Measurements from ENCODE around the gene CMTM7.

Gene CMTM7

DNA sequence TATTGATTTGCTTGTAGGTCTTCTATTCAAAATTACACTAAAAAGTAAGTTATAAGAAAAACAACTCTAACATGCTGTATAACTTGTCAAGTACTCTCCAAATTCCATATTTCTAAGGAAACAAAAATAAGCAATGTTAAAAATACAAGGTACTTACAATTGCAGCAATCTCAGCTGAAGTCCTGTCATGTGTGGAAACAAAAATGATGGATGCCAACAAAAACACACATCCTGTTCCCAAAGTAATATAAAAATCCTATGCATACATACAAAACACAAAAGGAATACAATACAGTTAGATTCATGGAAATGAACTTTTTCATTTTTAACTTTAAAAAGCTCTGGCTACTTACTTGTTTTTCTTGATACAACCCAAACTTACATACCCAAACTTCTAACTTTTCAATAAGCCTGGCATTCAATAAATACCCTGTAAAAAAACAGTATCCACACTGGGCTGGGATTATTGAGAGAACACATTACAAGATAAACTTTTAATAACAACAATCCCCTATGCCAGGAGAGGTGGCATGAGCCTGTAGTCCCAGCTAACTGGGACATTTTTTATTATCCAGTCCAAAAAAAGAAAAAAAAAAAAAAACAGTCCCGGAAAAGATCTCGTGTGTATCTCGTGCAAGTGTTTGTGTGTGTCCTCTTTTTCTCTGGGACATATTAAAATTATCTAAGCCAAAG, 96.3 kb downstream of the CMTM7 start:
- Histone ChIP-seq H3K36me3 (ENCODE audit: insufficient read depth, low read length) (no peaks in the 10 kb centered on the region), H3K4me1 (ENCODE audit: insufficient read depth, low read length) (no peaks in the 10 kb centered on the region), H3K9ac (ENCODE audit: low read length) (no peak overlapping the region), H3K27ac (ENCODE audit: low read depth, low read length) (no peak overlapping the region), H3K4me3 (ENCODE audit: low read depth in 1 of 2, low read length in 2 of 2) (no peak overlapping the region), H3K9me3 (ENCODE audit: low read length) (no peaks in the 10 kb centered on the region), H3K27me3 (ENCODE audit: control insufficient read depth in 1 of 2, insufficient read depth in 2 of 2, low read length in 2 of 2) (no peaks in the 10 kb centered on the region)

DNA sequence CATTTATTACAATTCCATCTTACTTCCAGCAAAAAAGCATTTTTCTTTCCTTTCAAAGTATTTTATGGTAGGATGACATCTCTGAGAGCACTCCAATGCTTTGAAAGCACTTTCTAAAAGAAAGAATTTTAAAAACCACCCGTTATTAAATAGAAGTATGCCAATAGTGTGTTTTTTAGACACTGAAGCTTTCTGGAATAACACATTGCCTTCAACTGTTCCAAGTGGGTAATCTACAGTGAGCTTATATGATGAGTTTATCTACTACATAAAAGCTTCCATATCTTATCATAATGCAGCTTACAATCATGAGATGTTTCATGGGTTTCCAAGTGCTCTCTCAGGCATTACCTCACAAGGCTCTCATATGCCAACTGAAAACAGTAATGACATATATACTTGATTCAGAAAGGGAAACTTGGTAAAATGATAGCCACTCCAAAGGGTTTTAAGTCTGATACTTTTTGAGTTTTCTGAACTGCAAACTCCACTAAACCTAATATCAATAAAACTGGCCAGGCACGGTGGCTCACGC, 96.9 kb downstream of the CMTM7 start:
- H3K36me3 ChIP-seq (ENCODE audit: insufficient read depth, low read length) = no peaks in the 10 kb centered on the region
- H3K27ac ChIP-seq (ENCODE audit: low read depth, low read length) = no peak overlapping the region
- no peaks in the 10 kb centered on the region for H3K9me3 ChIP-seq (ENCODE audit: low read length)
- H3K4me3 ChIP-seq (ENCODE audit: low read depth in 1 of 2, low read length in 2 of 2) = no peak overlapping the region
- H3K9ac ChIP-seq (ENCODE audit: low read length) = no peak overlapping the region
- H3K4me1 ChIP-seq (ENCODE audit: insufficient read depth, low read length) = peaks cover 3% of the 10 kb centered on the region
- H3K27me3 ChIP-seq (ENCODE audit: control insufficient read depth in 1 of 2, insufficient read depth in 2 of 2, low read length in 2 of 2) = no peaks in the 10 kb centered on the region

DNA sequence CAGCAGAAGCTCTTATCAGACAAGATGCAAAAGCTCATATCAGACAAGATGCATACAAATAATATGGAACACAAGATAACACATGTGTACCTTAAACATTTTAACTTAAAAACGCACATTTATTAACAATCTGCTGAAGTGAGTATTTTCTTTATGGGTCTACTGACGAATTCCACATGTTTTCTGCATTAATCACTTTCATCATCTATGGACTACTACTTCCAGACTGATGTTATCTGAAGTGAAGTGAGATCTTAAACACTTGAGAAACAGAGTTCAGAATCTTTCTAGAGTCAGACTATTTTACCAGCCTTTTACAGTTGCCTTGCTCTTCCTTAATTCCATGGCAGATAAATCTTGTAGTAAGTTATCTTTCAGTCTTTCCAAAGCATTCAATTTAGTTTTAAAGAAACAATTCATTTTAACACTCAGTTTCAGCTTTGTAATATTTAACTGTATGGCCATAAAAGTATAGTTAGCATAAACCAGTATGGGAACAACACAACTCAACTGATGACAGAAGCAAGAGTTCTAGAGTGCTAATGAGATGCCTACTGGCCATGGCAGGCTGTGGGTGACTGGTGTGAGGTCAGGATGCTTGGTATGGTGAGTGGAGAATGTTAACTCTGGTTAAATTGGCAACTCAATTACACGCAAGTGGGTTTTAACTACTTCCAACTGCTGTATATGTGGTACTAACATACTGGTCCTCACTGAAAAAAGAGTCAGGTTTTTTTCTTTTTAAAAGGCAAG, 101.2 kb downstream of the CMTM7 start:
- H3K36me3 ChIP-seq (ENCODE audit: insufficient read depth, low read length) = no peaks in the 10 kb centered on the region
- H3K27me3 ChIP-seq (ENCODE audit: control insufficient read depth in 1 of 2, insufficient read depth in 2 of 2, low read length in 2 of 2) = no peaks in the 10 kb centered on the region
- H3K4me1 ChIP-seq (ENCODE audit: insufficient read depth, low read length) = peaks cover 12% of the 10 kb centered on the region
- no peaks in the 10 kb centered on the region for H3K9me3 ChIP-seq (ENCODE audit: low read length)
- H3K9ac ChIP-seq (ENCODE audit: low read length) = no peak overlapping the region
- H3K4me3 ChIP-seq (ENCODE audit: low read depth in 1 of 2, low read length in 2 of 2) = no peak overlapping the region
- H3K27ac ChIP-seq (ENCODE audit: low read depth, low read length) = no peak overlapping the region

DNA sequence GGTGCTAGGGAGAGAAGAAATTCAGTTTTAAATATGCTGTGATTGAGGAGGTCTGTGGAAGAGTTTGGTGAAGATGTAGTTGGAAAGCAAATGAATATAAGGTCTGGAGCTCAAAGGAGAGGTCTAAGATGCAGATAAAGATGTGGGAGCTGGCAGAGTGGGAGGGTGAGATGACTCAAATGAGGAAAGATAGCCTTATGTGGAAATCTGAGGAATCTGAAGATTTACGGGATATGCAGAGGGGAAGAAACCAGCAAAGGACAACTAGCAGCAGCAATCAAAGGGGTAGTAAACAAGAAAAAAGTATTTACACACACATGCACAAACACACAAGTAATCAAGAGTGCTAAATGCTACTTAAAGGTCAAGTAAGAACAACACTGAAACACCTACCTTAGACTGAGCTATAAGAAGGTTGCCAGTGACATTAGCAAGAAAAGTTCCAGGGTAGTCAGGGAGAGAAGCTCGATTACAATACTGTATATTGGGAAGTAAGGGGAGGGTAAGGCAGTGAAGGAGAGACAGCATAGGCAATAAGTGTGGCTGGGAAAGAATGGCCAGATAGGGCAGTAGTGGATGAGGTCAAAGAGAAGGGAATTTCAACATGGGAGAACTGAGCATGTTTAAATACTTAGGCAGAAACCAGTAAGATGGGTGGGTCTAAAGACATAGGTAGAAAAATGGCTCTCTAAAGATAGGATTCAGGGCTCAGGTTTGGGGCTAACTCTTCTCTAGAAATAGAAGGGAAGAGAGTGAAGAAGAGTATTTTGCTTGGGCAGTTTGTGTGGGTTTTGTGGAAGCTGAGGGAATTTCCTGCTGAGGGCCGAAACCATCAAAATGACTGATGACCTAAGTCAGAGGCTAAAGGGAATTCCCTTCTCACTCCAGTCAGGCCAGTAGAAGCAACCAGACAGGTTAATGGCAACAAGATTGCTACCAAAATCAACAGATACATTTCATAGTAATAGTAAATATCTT, 102.1 kb downstream of the CMTM7 start:
- Histone ChIP-seq H3K9ac (ENCODE audit: low read length) (no peak overlapping the region), H3K27ac (ENCODE audit: low read depth, low read length) (no peak overlapping the region), H3K4me1 (ENCODE audit: insufficient read depth, low read length) (peaks cover 12% of the 10 kb centered on the region)

DNA sequence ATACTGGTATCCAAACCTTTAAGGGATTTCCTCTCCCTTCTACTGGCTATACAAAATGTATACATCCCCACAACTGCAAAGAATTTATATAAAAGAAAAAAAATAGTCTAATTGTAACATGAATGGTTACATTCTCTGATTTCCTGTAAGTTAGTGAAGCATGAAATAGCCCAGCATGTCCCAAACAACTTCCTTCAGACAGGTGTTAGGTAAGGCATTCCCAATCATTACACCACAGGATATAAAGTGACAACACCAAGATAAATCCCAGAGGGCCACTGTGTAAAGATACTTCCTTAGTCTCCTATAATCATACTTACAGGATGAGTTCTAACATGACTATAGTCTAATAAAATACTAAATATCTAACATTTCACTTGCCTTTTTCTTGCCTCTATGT, 103.4 kb downstream of the CMTM7 start:
- no peaks in the 10 kb centered on the region for H3K9me3 ChIP-seq (ENCODE audit: low read length)
- H3K9ac ChIP-seq (ENCODE audit: low read length) = no peak overlapping the region
- no peak overlapping the region for H3K27ac ChIP-seq (ENCODE audit: low read depth, low read length)
- H3K27me3 ChIP-seq (ENCODE audit: control insufficient read depth in 1 of 2, insufficient read depth in 2 of 2, low read length in 2 of 2) = no peaks in the 10 kb centered on the region
- no peak overlapping the region for H3K4me3 ChIP-seq (ENCODE audit: low read depth in 1 of 2, low read length in 2 of 2)
- H3K36me3 ChIP-seq (ENCODE audit: insufficient read depth, low read length) = no peaks in the 10 kb centered on the region
- peaks cover 12% of the 10 kb centered on the region for H3K4me1 ChIP-seq (ENCODE audit: insufficient read depth, low read length)

More for the DNA sequence above, 102.1 kb downstream of the CMTM7 start:
- H3K36me3 ChIP-seq (ENCODE audit: insufficient read depth, low read length) = no peaks in the 10 kb centered on the region
- no peak overlapping the region for H3K4me3 ChIP-seq (ENCODE audit: low read depth in 1 of 2, low read length in 2 of 2)
- no peaks in the 10 kb centered on the region for H3K27me3 ChIP-seq (ENCODE audit: control insufficient read depth in 1 of 2, insufficient read depth in 2 of 2, low read length in 2 of 2)
- H3K9me3 ChIP-seq (ENCODE audit: low read length) = no peaks in the 10 kb centered on the region

DNA sequence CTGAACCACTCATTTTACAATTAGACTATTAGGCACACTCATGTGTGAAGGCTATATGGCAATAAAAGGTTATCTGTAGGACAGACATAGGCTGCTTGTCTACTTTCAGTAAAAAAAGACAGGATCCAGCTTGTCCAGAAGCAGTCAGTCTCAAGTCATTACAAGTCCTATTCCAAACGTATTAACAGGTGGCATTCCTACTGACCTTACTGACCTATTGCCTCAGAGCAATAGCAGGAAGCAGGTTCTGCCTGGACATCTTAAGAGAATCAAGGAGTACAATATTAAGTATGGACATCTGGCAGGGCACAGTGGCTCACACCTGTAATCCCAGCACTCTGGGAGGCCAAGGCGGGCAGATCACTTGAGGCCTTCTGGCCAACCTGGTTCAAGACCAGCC, 104.0 kb downstream of the CMTM7 start:
- H3K9me3 ChIP-seq (ENCODE audit: low read length) = no peaks in the 10 kb centered on the region

DNA sequence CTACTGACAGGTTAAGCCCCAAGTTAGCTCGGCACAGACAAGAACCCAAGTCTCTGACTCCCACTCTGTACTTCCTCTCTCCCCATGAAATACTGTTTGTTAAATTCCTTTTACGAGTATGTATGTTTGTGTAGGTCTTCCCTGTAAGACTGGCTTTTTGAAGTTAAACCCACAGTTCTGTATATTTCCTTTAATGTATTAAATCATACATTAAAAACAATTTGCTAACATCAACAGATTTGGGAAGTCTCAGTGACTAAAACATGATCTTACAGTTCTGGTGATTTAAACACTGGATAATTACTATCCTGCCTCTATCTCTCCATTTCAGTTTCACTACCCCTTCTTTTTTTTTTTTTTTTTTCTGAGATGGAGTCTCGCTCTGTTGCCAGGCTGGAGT, 106.6 kb downstream of the CMTM7 start:
- H3K4me1 ChIP-seq (ENCODE audit: insufficient read depth, low read length) = peaks cover 28% of the 10 kb centered on the region
- no peak overlapping the region for H3K27ac ChIP-seq (ENCODE audit: low read depth, low read length)
- no peak overlapping the region for H3K9ac ChIP-seq (ENCODE audit: low read length)
- H3K27me3 ChIP-seq (ENCODE audit: control insufficient read depth in 1 of 2, insufficient read depth in 2 of 2, low read length in 2 of 2) = no peaks in the 10 kb centered on the region
- no peak overlapping the region for H3K4me3 ChIP-seq (ENCODE audit: low read depth in 1 of 2, low read length in 2 of 2)
- no peaks in the 10 kb centered on the region for H3K36me3 ChIP-seq (ENCODE audit: insufficient read depth, low read length)
- no peaks in the 10 kb centered on the region for H3K9me3 ChIP-seq (ENCODE audit: low read length)

More for the DNA sequence above, 104.0 kb downstream of the CMTM7 start:
- no peaks in the 10 kb centered on the region for H3K27me3 ChIP-seq (ENCODE audit: control insufficient read depth in 1 of 2, insufficient read depth in 2 of 2, low read length in 2 of 2)
- no peaks in the 10 kb centered on the region for H3K36me3 ChIP-seq (ENCODE audit: insufficient read depth, low read length)
- peaks cover 13% of the 10 kb centered on the region for H3K4me1 ChIP-seq (ENCODE audit: insufficient read depth, low read length)
- H3K4me3 ChIP-seq (ENCODE audit: low read depth in 1 of 2, low read length in 2 of 2) = no peak overlapping the region
- no peak overlapping the region for H3K9ac ChIP-seq (ENCODE audit: low read length)
- no peak overlapping the region for H3K27ac ChIP-seq (ENCODE audit: low read depth, low read length)

DNA sequence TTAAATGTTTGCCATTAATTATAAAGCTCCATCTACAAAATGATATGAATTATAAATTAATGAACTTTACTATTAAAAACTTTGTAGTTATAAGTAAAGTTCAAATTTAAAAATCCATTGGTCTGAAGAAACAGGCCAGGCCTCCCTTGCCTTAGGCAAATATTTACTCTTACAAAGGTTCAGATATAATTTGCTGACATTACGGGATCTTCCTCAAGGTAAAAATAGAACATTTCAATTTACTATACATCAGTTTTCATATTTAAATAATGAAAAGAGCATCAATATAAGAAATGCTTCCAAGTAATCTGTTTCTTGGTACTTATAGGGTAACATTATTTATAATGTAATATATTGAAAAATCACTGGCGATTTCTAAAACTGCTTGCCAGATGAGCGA, 107.3 kb downstream of the CMTM7 start:
- H3K27me3 ChIP-seq (ENCODE audit: control insufficient read depth in 1 of 2, insufficient read depth in 2 of 2, low read length in 2 of 2) = no peaks in the 10 kb centered on the region
- H3K9ac ChIP-seq (ENCODE audit: low read length) = no peak overlapping the region
- no peak overlapping the region for H3K27ac ChIP-seq (ENCODE audit: low read depth, low read length)
- H3K4me3 ChIP-seq (ENCODE audit: low read depth in 1 of 2, low read length in 2 of 2) = no peak overlapping the region
- H3K36me3 ChIP-seq (ENCODE audit: insufficient read depth, low read length) = no peaks in the 10 kb centered on the region
- H3K4me1 ChIP-seq (ENCODE audit: insufficient read depth, low read length) = peaks cover 21% of the 10 kb centered on the region
- no peaks in the 10 kb centered on the region for H3K9me3 ChIP-seq (ENCODE audit: low read length)

DNA sequence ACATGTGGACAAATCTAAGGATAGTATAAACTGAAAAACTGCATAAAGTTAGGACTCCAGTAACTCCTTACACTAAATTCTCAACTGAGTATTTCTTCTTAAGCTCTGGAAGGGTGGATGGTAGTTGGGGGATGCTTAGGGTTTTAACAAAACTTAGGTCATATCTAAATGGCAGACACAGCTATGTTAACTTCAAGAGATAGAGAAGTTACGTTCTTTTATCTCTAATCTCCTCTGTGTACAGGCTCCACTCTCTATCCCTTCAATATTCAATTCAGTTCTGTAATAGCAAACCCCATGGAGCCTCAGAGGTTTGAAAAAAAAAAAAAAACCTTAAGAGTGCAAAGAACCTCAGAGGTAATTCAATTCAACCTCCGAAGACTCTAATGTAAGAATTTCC, 107.9 kb downstream of the CMTM7 start:
- Histone ChIP-seq H3K9me3 (ENCODE audit: low read length) (no peaks in the 10 kb centered on the region), H3K4me1 (ENCODE audit: insufficient read depth, low read length) (peaks cover 16% of the 10 kb centered on the region), H3K4me3 (ENCODE audit: low read depth in 1 of 2, low read length in 2 of 2) (no peak overlapping the region), H3K36me3 (ENCODE audit: insufficient read depth, low read length) (no peaks in the 10 kb centered on the region), H3K9ac (ENCODE audit: low read length) (no peak overlapping the region), H3K27me3 (ENCODE audit: control insufficient read depth in 1 of 2, insufficient read depth in 2 of 2, low read length in 2 of 2) (no peaks in the 10 kb centered on the region), H3K27ac (ENCODE audit: low read depth, low read length) (no peak overlapping the region)

DNA sequence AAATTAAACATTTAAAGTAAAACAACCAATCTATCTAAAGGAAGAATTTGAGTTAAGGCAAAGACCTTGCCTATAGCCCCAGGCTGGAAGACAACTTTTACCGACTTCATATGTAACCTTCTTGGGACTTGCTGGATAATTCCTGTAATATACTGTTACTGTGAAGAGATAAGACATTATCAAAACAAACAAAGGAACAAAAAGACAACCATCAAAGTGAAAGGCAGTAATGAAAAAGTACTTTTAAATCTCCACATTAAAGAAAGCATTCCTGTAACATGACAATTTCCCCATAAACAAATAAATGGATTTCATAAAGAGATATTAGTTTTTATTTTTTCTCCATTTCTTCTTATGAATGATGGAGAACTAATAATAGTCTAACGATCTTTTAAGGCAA, 108.6 kb downstream of the CMTM7 start:
- H3K27me3 ChIP-seq (ENCODE audit: control insufficient read depth in 1 of 2, insufficient read depth in 2 of 2, low read length in 2 of 2) = no peaks in the 10 kb centered on the region
- no peaks in the 10 kb centered on the region for H3K36me3 ChIP-seq (ENCODE audit: insufficient read depth, low read length)
- H3K4me1 ChIP-seq (ENCODE audit: insufficient read depth, low read length) = peaks cover 16% of the 10 kb centered on the region
- no peak overlapping the region for H3K27ac ChIP-seq (ENCODE audit: low read depth, low read length)
- no peaks in the 10 kb centered on the region for H3K9me3 ChIP-seq (ENCODE audit: low read length)
- no peak overlapping the region for H3K9ac ChIP-seq (ENCODE audit: low read length)
- H3K4me3 ChIP-seq (ENCODE audit: low read depth in 1 of 2, low read length in 2 of 2) = no peak overlapping the region

Data from muscle layer of colon (tissue), 2 donors.